ENCODE data around the gene MCF2L2.
"Not testable (repeated sequence)": the region's sequence is repeated elsewhere in the genome, so short reads cannot be mapped to it uniquely, and the experiment has no call there.

MCF2L2 gene

DNA sequence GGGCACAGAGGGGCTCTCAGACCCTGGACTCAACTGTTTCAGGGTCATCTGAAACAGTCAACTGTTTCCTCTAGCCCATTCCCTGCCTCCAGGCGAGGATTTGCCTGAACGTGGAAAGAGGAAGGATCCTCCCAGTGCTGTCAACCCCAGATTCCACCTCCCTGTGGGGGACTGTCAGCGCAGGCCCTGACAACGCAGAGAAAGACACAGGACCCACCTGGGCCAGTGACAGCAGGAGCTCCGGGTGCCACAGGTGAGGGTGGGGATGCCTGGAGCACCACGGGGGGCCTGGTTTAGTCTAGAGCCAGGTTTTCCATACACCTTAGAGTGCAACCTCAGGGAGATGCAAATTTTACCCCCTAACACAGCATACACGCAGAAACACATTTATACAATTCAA is 246.3 kb downstream of the MCF2L2 start:
- no peak for DNase-seq (ENCODE audit: low read depth in 3 of 3, low spot score in 1 of 3)

DNA sequence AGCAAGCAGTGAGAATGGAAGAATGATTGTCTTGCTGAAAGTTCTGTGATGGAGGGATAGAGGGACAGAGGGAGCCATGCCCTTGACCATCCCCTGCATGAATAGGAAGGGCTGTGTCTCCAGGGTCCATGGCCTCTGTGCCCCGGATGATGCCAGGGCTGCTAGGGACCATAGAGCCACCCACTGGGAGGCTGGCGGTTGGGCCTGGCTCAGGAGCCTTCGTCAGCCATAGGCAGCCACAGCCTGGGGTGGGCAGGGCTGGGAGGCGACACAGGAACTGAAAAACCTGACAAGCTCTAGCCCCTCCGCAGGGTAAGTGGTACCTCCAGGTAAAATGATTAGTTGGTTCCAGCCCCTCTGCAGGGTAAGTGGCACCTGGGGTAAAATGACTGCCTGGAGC is 246.8 kb downstream of the MCF2L2 start:
- no peak for DNase-seq (ENCODE audit: low read depth in 3 of 3, low spot score in 1 of 3)

DNA sequence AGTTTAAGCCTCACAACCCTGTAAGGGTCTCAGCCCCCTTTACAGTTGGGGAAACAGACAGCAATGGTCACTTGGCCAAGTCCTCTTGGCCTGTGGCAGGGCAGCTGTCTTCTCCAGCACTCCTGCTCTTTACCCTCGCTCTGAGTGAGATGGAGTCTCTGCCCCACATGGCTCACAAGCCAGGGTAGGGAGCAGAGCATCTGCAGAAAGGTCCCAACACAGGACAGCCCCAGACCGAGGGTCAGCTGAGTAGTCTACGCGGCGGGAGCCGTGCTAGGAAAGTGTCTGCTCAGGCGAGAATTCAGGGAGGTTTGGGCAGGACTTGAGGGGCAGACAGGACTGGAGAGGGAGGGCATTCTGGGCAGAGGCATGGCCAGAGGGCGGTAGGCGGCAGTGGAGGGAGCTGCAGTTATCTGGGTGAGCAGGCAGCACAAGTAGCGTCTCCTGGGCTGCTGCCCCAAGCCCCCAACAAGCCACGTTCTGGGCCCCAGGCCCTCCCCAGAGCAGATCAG is 247.6 kb downstream of the MCF2L2 start:
- DNase-seq (ENCODE audit: low read depth in 3 of 3, low spot score in 1 of 3): no peak

DNA sequence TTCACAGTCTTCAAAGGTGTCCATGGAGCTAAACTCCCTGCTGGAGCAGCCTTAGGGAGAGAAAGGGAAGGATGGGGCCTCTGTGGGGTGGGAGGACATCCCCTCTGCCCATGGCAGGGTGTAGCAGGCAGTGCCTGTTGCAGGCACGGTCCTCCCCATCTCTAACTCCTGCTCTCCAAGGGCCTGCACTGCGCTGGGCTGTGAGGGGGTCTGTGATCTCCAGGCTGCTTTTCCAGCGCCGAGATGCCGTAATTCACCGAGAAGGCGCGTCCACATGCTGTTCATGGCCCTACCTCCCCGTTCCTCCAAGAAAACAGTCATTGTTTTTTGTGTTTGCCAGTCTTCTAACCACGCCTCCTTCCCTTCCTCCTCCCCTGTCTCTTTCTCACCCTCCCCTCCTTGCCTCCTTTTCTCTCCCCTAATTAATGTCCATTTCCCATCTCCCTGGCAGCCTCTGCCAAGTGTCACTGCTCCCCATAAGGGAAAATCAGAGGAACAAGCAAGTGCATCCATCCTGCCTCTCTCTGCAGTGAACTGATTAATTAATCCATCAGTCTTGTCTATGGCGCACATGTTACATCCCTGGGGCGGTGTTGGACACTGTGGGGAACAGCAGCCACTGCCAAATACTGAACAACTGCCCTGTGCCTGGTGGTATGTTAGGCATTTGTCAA is 248.2 kb downstream of the MCF2L2 start:
- no peak for DNase-seq (ENCODE audit: low read depth in 3 of 3, low spot score in 1 of 3)

DNA sequence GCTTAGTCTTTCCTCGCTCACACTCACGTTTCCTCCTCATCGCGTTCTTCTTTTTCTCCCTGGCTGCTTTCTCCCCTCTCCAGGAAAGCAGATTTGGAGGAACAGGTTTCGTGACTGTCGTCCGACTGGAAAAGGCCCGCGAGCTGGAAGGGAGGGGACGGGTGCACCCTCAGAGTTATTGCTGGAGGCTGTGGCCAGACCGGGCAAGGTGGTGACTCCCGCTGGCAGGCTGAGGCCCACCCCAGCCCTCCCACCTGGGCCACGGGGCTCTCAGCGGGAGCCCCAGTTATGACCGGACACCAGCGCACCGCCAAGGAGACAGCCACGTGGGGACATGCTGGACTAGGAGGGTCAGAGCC is 248.9 kb downstream of the MCF2L2 start:
- DNase-seq (ENCODE audit: low read depth in 3 of 3, low spot score in 1 of 3): not testable (repeated sequence)

DNA sequence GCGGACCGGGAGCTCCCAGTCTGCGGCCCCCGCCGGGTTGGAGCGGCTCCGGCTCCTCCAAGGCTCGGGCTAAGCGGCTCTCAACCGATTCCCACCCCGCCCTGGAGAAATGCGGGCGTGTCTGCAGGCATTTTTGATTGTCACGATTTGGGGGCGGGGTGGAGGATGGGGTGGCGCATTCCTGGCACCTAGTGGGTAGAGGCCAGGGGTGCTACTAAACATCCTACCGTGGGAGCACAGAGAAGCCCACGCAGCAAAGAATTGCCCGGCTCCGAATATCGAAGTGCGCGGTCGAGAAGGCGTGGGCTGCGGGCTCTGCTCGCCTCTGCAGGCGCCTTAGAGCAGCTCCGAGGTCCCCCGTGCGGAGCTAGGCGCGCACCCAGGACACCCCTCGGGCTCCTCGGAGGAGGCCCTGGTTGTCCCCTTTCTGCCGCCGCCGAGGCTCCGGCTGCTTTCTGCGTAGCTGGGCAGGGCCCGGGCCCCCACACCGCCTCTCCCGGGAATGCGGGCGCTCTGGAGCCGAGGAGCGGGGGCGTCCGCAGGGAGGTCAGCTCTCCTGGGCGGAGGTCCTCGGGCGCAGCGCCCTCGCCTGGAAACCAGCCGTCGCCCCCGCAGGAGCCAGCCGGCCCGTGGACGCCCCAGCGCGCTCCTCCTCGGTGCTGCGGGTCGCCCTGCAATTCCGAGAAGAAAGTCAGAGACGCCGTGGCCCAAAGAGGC is 249.4 kb downstream of the MCF2L2 start:
- no peak for DNase-seq (ENCODE audit: low read depth in 3 of 3, low spot score in 1 of 3)

DNA sequence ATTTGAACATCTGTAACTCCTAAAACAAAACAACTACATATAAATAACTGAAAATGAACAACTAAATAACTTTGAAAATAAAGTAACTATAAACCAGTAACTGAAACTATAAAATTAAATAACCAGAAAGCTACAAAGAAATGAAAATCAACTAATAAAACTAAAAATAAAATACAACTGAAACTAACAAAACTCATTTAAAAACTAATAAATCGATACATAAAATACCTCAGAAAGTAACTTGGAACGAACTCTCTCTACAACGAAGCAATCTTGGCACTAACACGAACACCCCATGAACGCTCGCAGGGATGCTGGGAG is 249.9 kb downstream of the MCF2L2 start:
- DNase-seq (ENCODE audit: low read depth in 3 of 3, low spot score in 1 of 3): no peak

DNA sequence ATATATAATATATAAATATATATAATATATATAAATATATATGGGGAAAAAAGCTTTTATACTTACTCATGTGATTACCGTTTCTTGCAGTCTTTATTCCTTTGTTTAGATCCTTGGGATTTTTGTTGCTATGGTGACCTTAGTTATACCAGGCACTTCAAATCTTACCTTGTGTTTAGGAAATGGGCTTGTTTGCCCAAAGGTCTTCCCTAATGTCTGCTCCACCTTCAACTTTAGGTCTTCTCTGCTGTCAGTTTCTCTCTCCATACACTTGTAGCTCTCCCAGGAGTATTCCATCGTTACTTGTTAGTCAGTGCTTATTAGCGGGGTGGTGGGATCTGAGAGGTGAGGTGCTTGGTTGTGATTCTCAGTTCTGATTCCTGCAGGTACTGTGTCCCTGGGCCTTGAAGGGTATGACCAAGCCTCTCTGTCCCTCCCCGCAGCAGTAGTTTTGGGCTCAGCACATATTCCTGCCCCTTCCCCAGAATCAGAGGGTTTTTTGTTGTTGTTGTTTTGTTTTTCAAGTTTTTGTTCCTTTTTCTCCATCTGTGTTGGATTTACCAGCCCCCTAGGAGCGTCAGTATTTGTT is 256.3 kb downstream of the MCF2L2 start:
- no peak for DNase-seq (ENCODE audit: low read depth in 3 of 3, low spot score in 1 of 3)

DNA sequence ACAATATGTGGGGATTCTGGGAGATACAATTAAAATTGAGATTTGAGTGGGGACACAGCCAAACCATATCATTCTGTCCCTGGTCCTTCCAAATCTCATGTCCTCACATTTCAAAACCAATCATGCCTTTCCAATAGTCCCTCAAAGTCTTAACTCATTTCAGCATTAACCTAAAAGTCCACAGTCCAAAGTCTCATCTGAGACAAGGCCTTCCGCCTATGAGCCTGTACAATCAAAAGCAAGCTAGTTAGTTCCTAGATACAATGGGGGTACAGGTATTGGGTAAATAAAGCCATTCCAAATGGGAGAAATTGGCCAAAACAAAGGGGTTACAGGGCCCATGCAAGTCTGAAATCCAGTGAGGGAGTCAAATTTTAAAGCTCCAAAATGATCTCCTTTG is 260.4 kb downstream of the MCF2L2 start:
- not testable (repeated sequence) for DNase-seq (ENCODE audit: low read depth in 3 of 3, low spot score in 1 of 3)

DNA sequence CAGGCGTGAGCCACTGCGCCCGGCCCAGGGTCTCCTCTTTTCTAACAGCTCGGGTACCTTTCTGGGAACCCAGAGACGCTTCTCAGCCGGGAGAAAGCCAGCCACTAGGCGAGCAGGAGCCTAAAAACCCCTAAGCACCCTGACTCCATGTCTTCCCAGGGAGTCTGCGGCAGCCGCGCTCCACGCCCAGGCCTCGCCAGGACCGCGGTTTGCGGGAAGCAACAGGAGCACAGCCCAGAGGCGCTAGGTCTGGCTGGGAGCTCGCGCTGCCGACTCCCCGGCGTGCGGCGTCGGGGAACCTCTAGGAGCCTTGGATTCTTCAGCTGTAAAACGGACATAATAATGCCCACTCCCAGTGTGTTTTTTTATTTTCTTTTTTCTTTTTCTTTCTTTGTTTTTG is 264.9 kb downstream of the MCF2L2 start:
- DNase-seq (ENCODE audit: low read depth in 3 of 3, low spot score in 1 of 3): no peak

DNA sequence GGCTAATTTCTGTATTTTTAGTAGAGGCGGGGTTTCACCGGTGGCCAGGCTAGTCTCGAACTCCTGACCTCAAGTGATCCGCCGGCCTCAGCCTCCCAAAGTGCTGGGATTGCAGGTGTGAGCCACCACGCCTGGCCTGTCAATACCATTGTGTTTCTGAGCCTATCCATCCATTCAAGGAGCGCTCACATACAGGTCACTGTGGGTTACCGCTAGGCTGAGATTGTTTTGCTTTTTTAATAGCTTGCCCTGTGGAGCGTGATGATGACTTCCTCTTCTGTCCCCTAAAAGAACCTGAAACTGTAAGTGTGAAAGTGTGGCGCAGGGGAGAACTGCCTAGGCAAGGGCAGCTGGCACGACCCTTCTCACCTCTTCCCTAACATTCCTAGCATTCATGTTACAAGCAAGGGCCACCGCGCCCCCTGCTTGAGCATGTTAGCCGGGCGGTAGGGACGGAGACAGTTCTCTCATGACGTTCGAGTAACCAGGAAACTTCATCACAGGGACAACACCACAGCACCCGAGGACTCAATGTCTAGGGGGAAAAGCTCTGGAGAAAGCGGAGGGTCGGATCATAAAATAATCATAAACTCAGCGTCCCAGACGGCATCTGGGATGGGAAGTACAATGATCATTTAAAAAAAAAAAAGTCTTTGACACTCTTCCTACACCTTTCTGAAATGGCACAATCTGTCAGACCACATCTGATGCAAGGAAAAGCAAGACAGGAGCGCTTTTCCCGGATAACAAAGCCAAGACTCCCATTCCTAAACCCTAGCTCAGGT is 266.7 kb downstream of the MCF2L2 start:
- no peak for DNase-seq (ENCODE audit: low read depth in 3 of 3, low spot score in 1 of 3)

DNA sequence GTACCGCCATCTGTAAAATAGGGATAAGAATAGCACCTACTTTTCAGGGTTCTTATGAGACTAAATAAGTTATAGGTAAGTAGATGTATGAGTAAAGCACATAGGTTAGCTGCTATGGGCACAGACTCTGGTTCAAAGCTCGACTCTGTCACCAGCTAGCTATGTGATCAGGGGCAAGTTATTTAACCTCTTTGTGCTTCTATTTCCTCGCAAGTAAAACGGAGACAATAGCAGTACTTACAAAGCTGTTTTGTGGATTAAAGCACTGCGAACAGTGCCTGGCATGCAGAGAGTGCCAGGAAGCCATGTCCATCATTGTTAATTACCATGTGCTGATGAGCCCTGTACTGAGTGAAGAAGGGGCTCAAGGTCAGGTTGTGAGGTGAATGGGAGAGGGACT is 267.8 kb downstream of the MCF2L2 start:
- no peak for DNase-seq (ENCODE audit: low read depth in 3 of 3, low spot score in 1 of 3)

DNA sequence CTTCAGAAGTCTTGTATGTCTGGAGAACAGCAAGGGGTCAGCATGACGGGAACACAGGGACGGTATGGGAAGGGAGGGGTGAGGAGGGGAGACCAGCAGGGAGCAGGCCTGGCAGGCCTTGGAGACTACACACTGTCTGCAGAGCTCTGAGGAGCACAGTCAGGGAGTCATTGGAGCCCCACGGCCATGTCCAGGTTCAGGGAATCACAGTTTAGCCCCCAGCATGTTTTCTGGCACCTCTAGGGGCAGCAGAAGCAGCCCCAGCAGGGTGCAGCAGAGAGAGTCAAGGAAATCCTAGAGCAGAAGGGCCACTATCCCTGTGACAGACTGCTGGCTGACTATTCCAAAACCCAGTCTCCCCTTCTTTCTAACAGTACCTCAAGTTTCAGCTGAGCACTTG is 269.1 kb downstream of the MCF2L2 start:
- no peak for DNase-seq (ENCODE audit: low read depth in 3 of 3, low spot score in 1 of 3)

DNA sequence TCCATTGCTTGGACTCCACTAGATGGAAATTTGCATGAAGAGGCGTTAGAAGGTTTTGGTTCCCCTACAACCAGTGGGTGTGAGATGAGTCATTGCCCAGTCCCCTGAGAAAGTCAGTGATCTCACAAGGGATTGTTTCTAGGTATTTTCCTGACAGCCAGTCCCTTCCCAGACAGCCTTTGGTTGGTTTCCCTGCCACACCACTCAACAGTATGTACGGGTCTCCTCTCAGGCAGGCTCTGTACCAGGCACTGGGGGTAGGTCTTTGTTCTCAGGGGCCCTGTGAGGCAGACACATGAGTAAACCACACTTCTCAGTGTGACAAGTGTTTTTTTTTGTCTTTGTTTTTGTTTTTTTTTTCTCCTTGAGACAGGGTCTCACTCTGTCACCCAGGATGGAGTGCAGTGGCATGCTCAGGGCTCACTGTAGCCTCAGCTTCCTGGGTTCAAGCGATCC is 269.8 kb downstream of the MCF2L2 start:
- no peak for DNase-seq (ENCODE audit: low read depth in 3 of 3, low spot score in 1 of 3)

DNA sequence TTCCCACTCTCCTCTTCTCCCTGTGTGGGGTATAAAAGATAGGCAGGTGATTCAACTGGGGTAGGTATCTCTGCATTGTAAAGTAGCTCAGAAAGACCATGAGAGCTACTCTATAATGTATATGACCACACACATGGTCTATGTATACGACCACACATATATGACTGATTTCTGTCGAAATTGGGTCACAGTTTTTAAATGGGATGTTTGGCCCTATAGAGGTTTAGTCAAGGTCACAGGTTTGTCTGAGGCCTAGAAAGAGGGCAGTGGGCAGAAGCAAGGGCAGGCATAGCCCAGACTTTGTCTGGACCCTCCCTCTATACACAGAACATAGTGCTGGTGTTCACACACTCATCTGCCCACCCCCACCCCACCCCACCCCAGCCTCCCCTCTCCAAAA is 270.3 kb downstream of the MCF2L2 start:
- DNase-seq (ENCODE audit: low read depth in 3 of 3, low spot score in 1 of 3): no peak

DNA sequence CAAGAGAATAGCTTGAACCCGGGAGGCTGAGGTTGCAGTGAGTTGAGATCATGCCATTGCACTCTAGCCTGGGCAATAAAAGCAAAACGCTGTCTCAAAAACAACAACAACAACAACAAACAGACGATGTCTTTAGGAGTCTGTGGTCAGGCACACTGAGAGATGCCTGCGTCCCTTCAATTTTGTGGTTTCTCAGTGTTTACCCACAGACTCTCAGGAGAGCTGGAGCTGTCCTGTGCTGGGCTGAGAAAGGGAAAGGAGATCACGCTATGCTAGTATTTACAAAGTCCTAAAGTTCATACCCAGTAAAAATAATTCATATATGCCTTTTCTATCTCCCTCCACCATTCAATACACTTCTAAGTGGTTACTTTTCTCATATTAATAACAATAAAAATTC is 272.2 kb downstream of the MCF2L2 start:
- no peak for DNase-seq (ENCODE audit: low read depth in 3 of 3, low spot score in 1 of 3)

DNA sequence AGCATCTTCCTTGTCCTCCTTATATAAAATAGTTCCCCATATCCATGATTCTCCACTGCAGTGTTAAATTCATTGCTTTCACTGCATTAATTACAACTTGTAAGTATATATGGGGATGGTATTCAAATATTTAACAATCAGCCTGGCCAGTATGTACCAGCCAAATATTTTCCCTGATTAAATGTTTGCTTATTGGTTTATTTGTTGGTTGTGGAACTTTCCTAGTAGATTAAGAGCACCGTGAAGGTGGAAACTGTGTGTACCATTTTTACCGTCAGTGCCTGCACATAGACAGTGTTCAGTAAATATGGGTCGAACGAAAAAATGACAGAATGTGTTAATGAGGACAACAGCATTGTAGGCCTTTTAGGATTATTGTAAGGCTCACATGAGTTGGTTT is 272.9 kb downstream of the MCF2L2 start:
- DNase-seq (ENCODE audit: low read depth in 3 of 3, low spot score in 1 of 3): no peak

DNA sequence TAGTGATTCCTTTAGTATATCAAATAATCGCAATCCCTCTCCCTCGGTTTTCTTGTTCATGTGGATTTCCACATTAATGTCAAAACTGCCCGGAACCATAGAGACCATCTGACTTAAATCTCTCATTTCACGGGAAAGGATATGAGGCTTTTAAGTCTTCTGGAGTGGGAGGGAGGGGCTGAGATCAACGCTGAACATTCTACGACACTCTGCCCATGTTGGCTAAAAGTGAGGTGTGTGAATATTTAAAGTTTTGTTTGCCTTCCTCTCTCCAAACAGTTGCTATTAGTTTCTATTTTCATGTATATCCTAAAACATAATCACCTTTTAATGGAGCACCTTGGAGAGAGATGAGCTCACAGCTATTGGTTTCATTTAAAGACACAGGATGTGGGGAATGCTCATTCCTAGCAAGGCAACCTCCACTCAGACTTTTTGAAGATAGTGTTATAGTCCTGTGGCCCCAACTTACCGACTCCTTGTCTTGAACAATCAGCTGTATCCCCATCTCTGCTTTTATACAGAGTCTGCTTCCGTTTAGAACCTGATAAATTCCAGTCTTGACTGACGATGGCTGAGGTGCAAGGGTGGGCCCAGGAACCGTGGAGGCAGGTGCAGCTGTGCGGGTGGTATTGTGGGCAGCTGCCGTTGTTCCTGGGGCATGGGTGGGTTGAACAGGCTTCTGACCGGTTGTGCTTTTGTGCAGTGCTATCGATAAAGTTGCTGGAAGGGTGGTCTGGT is 275.0 kb downstream of the MCF2L2 start:
- DNase-seq (ENCODE audit: low read depth in 3 of 3, low spot score in 1 of 3): no peak

DNA sequence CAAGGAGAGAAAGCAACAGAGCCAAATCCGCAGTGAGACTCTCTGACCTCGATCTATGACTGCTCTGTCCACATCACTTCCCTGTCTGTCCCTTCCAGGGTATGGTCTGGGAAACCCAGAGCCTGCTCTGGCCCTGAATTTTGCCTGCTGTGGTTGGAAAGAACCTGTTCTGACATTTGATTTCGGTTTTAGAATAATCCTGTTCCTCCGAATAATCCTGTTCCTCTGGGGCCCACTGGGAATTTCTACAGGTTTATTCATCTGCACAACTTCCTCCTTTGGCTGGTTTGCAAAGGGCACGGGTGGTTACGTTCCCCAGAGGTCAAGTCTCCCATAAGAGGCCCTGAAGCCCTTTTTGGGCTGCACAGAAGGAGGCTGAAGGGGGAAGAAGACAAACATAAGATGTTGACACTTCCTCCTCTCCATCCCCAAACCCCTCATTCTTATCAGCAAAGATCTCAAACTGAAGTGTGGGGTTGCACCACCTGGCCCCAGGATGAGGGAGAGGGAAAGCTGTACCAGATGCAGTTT is 276.5 kb downstream of the MCF2L2 start:
- no peak for DNase-seq (ENCODE audit: low read depth in 3 of 3, low spot score in 1 of 3)

DNA sequence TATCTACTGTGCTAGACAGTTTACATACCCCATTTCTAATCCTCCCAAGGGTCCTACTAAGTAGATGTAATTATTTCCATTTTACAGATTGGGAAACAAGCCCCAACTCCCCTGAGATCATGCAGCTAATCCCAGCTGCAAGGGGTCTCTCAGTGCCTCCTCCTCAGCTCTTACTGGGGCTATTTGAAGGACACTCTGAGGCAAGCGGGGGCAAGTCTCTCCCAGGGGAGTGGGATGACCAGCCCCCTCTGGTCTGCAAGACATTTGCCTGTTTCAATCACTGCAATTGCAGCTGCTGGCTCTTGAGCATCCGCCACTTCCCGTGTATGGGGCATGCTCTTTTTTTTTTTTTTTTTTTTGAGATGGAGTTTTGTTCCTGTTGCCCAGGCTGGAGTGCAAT is 277.3 kb downstream of the MCF2L2 start:
- DNase-seq (ENCODE audit: low read depth in 3 of 3, low spot score in 1 of 3): no peak
